HCT116 (cell line): ENCODE measurements around the gene P4HA2. TPM values are rescaled to one million over a fixed set of nuclear protein-coding genes. Genes with fewer than 3 reads are reported as not detected.

Experiments used
- ATAC-seq: fragments of 200-7000 bp; cut with Tn5 transposase; 2 replicates; pipeline ENCODE4 v1.9.1; 2020; ENCODE audit warnings: mild to moderate bottlenecking, moderate library complexity
- BruUV-seq: library from RNA; stranded (reverse); fragments of 400-500 nt; replicated peaks from 2 replicates; lab custom pipeline; 2021; lab: Mats Ljungman, UMichigan
- CTCF ChIA-PET: fragments of 300-600 bp; sonication (Branson Sonifier 250); formaldehyde crosslinking; loops from one replicate; lab custom pipeline; 2021; ENCODE audit warnings: antibody characterized with exemption; lab: Charles Lee
- POLR2A ChIA-PET: fragments of 300-600, 350-600 bp; sonication (Branson Sonifier 250); formaldehyde crosslinking; loops from one replicate; lab custom pipeline; 2021; ENCODE audit warnings: antibody characterized with exemption; lab: Charles Lee
- RAD21 ChIA-PET, 2 experiments: fragments of 300-600 bp; sonication (Branson Sonifier 250); formaldehyde crosslinking; loops; one replicate each; lab custom pipeline; 2023; ENCODE audit warnings: low total read pairs in 2 of 2; ENCODE audit not compliant: uncharacterized antibody in 2 of 2, unreplicated experiment in 2 of 2, low non-redundant PET in 1 of 2; lab: Charles Lee
- DNase-seq: peaks from one replicate; pipeline ENCODE4 v3.0.0-alpha.2; 2010; ENCODE audit warnings: low read depth, low spot score
- H2AFZ ChIP-seq: fragments of 200-600 bp; shearing (Covaris generic), sonication (generic); 2 replicates; pipeline ENCODE4 v1.6.1; 2017; ENCODE audit warnings: low read depth, mixed run types, mixed read lengths, antibody characterized with exemption, low read length; ENCODE audit not compliant: poor library complexity, severe bottlenecking
- H3K27ac ChIP-seq: 2 replicates; pipeline ENCODE4 v1.5.1; 2012; ENCODE audit warnings: low read depth, low read length
- H3K27me3 ChIP-seq: fragments of 200-600 bp; sonication (generic); 2 replicates; pipeline ENCODE4 v1.6.1; 2016; ENCODE audit warnings: mixed run types, low read length, mixed read lengths; ENCODE audit not compliant: insufficient read depth
- H3K36me3 ChIP-seq, 2 experiments: fragments of 200-500 bp in 1 of 2; fragments of 200-600 bp in 1 of 2; sonication (Bioruptor generic) in 1 of 2; sonication (generic) in 1 of 2; 2 replicates each; pipeline versions ENCODE4 v1.5.1 to v1.6.1; 2014 to 2016; ENCODE audit warnings: low read length in 2 of 2, inconsistent platforms in 1 of 2, mixed read lengths in 1 of 2, mixed run types in 1 of 2; ENCODE audit not compliant: insufficient read depth in 2 of 2, control insufficient read depth in 1 of 2
- H3K4me1 ChIP-seq, 2 experiments: fragments of 200-600 bp in 1 of 2; sonication (generic) in 1 of 2; 2 replicates each; pipeline versions ENCODE4 v1.5.1 to v1.6.1; 2012 to 2017; ENCODE audit warnings: low read length in 2 of 2, inconsistent platforms in 1 of 2, mild to moderate bottlenecking in 1 of 2, mixed read lengths in 1 of 2, mixed run types in 1 of 2, moderate library complexity in 1 of 2; ENCODE audit not compliant: insufficient read depth in 2 of 2, control insufficient read depth in 1 of 2
- H3K4me2 ChIP-seq: fragments of 200-600 bp; sonication (generic); 2 replicates; pipeline ENCODE4 v1.6.1; 2017; ENCODE audit warnings: mixed run types, low read length, mixed read lengths
- H3K4me3 ChIP-seq, 2 experiments: fragments of 200-600 bp in 1 of 2; sonication (generic) in 1 of 2; replicated peaks in 1 of 2; 2 replicates each; pipeline ENCODE4 v1.5.1; 2011 to 2016; ENCODE audit warnings: low read length in 2 of 2, control low read depth in 1 of 2, low read depth in 1 of 2, mild to moderate bottlenecking in 1 of 2, mixed read lengths in 1 of 2, mixed run types in 1 of 2
- H3K79me2 ChIP-seq: fragments of 200-600 bp; sonication (generic); 2 replicates; pipeline ENCODE4 v1.6.1; 2017; ENCODE audit warnings: mild to moderate bottlenecking, mixed run types, low read length, moderate library complexity, mixed read lengths; ENCODE audit not compliant: insufficient read depth
- H3K9ac ChIP-seq: fragments of 200-600 bp; sonication (generic); 2 replicates; pipeline ENCODE4 v1.6.1; 2016; ENCODE audit warnings: low read length, mixed read lengths
- H3K9me2 ChIP-seq: fragments of 200-600 bp; sonication (generic), shearing (Covaris generic); 2 replicates; pipeline ENCODE4 v1.6.1; 2017; ENCODE audit warnings: mixed run types, mild to moderate bottlenecking, moderate library complexity; ENCODE audit not compliant: insufficient read depth
- H3K9me3 ChIP-seq, 2 experiments: fragments of 200-500 bp in 1 of 2; fragments of 200-600 bp in 1 of 2; sonication (Bioruptor generic) in 1 of 2; sonication (generic) in 1 of 2; 2 replicates each; pipeline ENCODE4 v1.6.1; 2014 to 2017; ENCODE audit warnings: low read length in 2 of 2, mixed read lengths in 2 of 2, inconsistent platforms in 1 of 2, low read depth in 1 of 2, mild to moderate bottlenecking in 1 of 2, mixed run types in 1 of 2, moderate library complexity in 1 of 2; ENCODE audit not compliant: control insufficient read depth in 1 of 2, insufficient read depth in 1 of 2
- H4K20me1 ChIP-seq: fragments of 200-600 bp; sonication (generic), shearing (Covaris generic); 2 replicates; pipeline ENCODE4 v1.6.1; 2017; ENCODE audit warnings: mixed run types, mild to moderate bottlenecking, moderate library complexity; ENCODE audit not compliant: insufficient read depth
- CEBPB ChIP-seq: IDR thresholded peaks from 2 replicates; pipeline ENCODE4 v1.6.1; 2012; ENCODE audit warnings: low read depth
- EGR1 ChIP-seq: IDR thresholded peaks from 2 replicates; pipeline ENCODE4 v1.6.1; 2012; ENCODE audit warnings: low read depth
- EZH2phosphoT487 ChIP-seq: fragments of 200-600 bp; IDR thresholded peaks from 2 replicates; pipeline ENCODE4 v1.6.1; 2018; ENCODE audit warnings: antibody characterized with exemption, borderline replicate concordance
- JUND ChIP-seq: IDR thresholded peaks from 2 replicates; pipeline ENCODE4 v1.6.1; 2012
- SP1 ChIP-seq: IDR thresholded peaks from 2 replicates; pipeline ENCODE4 v1.6.1; 2012; ENCODE audit warnings: low read depth
- intact Hi-C: fragments of 100-400 bp; cut with micrococcal nuclease; formaldehyde crosslinking; loops from 2 replicates; pipeline ENCODE4 v1.10.0; 2022
- total RNA-seq: library from RNA; stranded (reverse); gene quantifications from one replicate; pipeline ENCODE4 v1.2.1, GENCODE V29; 2021; ENCODE audit not compliant: unreplicated experiment
- TF ChIP-seq, protein P1 (sequence below), 3 experiments: fragments of 200-600 bp in 1 of 3; sonication (generic) in 1 of 3; IDR thresholded peaks in 2 of 3; conservative IDR thresholded peaks in 1 of 3; 2 replicates each; pipeline ENCODE4 v1.5.1; 2012 to 2017; ENCODE audit warnings: low read depth in 2 of 3, low read length in 2 of 3, antibody characterized with exemption in 1 of 3, borderline replicate concordance in 1 of 3, control low read depth in 1 of 3, mild to moderate bottlenecking in 1 of 3, mixed read lengths in 1 of 3, mixed run types in 1 of 3, moderate library complexity in 1 of 3; ENCODE audit not compliant: insufficient read depth in 1 of 3

The P4HA2 gene
- total RNA-seq, 1 experiment from 2014 or later: 29.0 TPM

GRCh38 chr5:132273631-132274030 is 46.0 kb upstream of the P4HA2 start:
- peak overlapping the region; percentile 93 for H2AFZ ChIP-seq
- H3K79me2 ChIP-seq: no peaks in the 10 kb centered on the region
- no peak overlapping the region for H3K4me2 ChIP-seq
- intact Hi-C loops: loop anchor here (10.0 kb wide), 1 partner anchor 209 kb away; the partner anchor contains the start of gene IL3
- H4K20me1 ChIP-seq: no peaks in the 10 kb centered on the region
- no peak for TF ChIP-seq JUND
- TF ChIP-seq, protein P1, sequence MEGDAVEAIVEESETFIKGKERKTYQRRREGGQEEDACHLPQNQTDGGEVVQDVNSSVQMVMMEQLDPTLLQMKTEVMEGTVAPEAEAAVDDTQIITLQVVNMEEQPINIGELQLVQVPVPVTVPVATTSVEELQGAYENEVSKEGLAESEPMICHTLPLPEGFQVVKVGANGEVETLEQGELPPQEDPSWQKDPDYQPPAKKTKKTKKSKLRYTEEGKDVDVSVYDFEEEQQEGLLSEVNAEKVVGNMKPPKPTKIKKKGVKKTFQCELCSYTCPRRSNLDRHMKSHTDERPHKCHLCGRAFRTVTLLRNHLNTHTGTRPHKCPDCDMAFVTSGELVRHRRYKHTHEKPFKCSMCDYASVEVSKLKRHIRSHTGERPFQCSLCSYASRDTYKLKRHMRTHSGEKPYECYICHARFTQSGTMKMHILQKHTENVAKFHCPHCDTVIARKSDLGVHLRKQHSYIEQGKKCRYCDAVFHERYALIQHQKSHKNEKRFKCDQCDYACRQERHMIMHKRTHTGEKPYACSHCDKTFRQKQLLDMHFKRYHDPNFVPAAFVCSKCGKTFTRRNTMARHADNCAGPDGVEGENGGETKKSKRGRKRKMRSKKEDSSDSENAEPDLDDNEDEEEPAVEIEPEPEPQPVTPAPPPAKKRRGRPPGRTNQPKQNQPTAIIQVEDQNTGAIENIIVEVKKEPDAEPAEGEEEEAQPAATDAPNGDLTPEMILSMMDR (IDR thresholded peaks at IDR 0.05 in 2 of 3, conservative IDR thresholded peaks at IDR 0.05 in 1 of 3; ENCODE audit: borderline replicate concordance in 1 of 3, insufficient read depth in 1 of 3, low read depth in 2 of 3, low read length in 2 of 3): no peak
- no peak for TF ChIP-seq CEBPB
- TF ChIP-seq SP1: no peak
- TF ChIP-seq EZH2phosphoT487: no peak
- no peak for TF ChIP-seq EGR1
- H3K36me3 ChIP-seq: no peaks in the 10 kb centered on the region
- H3K27me3 ChIP-seq: no peaks in the 10 kb centered on the region
- no peak overlapping the region for H3K27ac ChIP-seq
- H3K4me3 ChIP-seq: no peak overlapping the region
- no peak overlapping the region for H3K9ac ChIP-seq
- H3K9me3 ChIP-seq: no peaks in the 10 kb centered on the region
- ATAC-seq (no peak), DNase-seq (no peak)
- ChIA-PET RAD21 (no interaction called here), CTCF (no interaction called here), POLR2A (no interaction called here)
- no peaks in the 10 kb centered on the region for H3K9me2 ChIP-seq
- H3K4me1 ChIP-seq: peaks cover 0 to 14% of the 10 kb centered on the region in 2 experiments; a peak in 2 of 4 replicates
- BruUV-seq: no TSS peak
